Measurements from ENCODE around the gene GMEB2. TPM values are rescaled to one million over a fixed set of nuclear protein-coding genes. Genes with fewer than 3 reads are reported as not detected.
"Not testable (repeated sequence)": the region's sequence is repeated elsewhere in the genome, so short reads cannot be mapped to it uniquely, and the experiment has no call there.

Gene GMEB2
- total RNA-seq, 1 donor from 2014 or later: 10.0 TPM

DNA sequence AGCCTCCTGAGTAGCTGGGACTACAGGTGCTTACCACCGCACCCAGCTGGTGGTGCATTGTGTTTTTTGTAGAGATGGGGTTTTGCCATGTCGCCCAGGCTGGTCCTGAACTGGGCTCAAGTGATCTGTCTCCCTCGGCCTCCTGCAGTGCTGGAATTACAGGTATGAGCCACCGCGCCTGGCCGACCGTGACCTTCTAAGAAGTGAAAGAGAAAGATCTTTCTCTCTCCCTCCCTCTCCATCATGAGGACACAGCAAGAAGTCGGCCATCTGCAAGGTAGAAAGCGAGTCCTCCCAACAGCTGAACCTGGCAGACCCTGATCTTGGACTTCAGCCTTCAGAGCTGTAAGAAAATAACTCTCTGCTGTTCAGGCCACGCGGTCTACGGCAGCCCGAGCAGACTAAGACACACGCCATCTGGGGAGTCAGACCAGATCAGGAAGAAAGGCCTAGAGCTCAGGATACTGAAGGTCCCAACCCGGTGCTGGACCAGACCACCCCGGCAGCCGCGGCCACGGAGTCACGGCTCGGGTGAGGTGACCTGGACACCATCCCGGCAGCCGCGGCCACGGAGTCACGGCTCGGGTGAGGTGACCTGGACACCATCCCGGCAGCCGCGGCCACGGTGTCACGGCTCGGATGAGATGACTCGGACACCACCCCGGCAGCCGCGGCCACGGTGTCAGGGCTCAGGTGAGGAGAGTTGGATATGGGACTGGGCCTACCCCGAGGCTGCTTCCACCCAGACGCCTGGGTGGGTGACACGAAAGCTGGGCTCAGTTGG is 9.6 kb downstream of the GMEB2 start:
- no peak for DNase-seq (ENCODE audit: low read depth, low spot score)

DNA sequence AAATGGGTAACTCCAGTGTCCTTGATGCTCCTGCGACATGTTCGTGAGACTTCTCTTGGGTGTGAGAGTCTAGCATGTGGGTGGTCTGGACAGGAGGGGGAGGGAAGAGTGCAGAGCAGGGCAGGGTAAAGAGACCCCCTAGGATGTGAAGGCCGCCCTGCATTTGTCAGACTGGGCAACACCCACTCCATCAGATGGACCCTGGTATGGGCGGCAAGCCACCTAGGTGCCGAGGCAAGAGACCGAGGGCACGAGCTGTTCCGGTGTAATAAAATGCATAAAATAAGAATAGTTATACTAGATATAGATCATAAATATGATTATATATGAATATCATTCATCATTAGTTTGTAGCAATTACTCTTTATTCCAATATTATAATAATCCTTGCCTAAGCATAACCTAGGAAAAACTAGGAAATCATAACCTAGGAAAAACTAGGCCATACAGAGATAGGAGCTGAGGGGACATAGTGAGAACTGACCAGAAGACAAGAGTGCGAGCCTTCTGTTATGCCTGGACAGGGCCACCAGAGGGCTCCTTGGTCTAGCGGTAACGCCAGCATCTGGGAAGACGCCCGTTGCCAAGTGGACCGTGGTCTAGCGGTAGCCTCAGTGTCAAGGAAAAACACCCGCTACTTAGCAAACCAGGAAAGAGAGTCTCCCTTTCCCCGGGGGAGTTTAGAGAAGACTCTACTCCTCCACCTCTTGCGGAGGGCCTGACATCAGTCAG is 12.9 kb downstream of the GMEB2 start:
- not testable (repeated sequence) for DNase-seq (ENCODE audit: low read depth, low spot score)

DNA sequence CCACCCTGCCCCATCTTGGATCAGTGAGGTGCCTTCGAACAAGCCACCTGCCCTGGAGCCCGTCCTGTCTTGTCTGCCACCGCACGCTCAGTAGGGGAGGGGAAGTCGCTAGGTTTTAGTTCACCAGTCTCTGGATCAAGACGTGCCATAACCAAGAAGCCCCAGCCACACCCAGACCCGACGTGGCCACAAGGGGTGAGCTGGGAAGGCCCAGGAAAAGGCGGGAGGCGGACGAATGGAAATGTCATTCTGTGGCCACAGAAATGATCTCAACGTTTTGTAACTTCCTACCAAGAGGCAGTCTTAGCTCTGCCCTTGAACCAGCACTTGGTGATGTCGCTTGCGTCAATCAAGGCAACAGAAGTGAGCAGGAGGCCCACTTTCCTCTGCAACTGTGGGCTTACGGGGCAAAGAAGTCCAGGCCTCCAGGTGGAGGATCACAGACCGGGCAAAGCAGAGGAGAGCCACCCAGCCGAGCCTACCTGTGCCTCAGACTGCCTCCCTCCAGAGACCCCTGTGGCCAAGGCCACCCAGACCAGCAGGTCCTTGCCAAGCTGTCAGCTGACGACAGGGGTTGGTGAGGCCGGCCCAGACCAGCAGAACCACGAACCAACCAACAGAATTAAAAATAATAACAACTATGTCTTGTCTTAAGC is 14.5 kb downstream of the GMEB2 start:
- no peak for DNase-seq (ENCODE audit: low read depth, low spot score)

DNA sequence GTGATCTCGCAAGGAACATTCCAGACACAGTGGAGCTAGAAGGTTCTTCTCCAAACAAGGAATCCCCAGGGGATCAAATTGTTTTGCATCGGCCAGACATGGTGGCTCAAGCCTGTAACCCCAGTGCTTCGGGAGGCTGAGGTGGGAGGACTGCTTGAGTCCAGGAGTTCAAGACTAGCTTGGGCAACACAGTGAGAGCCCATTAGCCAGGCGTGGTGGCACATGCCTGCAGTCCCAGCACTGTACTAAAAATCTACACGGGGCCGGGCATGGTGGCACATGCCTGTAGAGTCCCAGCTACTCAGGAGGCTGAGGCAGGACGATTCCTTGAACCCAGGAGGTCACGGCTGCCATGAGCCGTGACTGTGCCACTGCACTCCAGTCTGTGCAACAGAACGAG is 15.3 kb downstream of the GMEB2 start:
- no peak for DNase-seq (ENCODE audit: low read depth, low spot score)

DNA sequence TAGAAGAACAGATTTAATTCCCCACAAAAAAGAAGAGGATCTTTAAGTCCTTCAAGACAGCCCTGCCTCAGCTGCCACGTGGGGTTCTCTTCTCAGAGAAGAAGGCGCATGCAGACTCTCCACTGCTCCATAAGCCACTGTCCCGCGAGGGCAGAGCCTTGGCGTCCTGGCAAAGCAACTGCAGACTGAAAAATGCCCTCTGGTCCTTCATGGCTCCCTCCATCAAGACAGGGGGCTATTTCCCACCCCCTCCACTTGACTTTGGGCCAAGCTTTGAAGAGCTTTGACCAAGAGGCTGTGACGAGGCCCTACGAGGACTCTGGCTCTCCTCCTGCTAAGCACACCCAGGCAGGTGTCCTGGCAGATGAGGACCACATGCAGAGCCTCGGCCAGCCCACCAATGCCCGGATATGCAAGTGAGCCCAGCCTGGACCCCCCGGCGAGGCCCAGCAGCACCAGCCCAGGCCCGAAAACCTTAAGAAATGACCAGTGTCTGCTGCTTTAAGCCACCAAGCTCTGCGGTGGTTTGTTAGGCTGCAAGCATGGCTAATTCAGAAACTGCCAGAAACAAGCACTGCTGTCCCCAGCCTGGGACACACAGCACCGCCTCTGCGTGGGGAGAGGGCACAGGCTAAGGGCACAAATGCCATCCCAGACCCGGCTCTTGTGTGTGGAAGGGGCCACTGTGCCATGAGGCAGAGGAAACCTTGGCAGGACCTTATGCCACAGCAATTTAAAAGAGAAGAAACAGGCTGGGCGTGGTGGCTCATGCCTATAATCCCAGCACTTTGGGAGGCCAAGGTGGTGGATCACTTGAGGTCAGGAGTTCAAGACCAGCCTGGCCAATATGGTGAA is 16.1 kb downstream of the GMEB2 start:
- DNase-seq (ENCODE audit: low read depth, low spot score): no peak

DNA sequence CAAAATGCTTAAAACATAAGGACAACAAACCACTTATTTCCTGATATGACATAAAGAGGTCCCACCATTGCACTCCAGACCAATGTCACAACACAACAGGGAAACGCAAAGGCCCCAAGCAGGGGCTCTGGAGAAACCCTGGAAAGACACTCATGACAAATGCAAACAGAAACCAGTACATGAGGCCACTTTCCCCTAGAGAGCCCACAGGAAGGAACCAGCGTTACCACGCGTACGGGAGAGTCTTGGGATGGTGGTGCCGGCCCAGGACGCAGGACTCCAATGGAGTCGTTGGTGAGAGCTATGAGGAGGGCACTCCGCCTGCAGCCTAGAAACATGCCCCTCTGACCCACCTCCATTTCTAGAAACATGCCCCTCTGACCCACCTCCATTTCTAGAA is 20.2 kb downstream of the GMEB2 start:
- no peak for DNase-seq (ENCODE audit: low read depth, low spot score)

DNA sequence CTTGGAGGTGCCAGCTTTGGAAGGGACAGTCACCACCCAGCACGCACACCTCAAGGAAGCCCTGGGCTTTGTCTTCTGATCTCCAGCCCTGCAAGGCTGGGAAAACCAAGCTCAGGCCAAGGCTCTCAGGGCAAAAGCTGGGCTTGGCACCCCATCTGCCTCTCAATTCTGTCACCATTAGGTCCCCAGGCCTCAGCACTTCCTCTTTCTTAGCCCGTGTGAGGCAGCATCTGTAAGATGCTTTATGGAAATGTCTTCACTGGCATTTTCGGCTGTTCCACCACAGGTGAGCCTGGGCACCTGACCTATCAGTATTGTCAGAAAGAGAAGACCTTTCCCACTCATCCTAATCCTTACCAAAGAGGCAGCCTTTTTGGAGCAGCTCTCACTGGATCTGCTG is 24.6 kb downstream of the GMEB2 start:
- no peak for DNase-seq (ENCODE audit: low read depth, low spot score)

DNA sequence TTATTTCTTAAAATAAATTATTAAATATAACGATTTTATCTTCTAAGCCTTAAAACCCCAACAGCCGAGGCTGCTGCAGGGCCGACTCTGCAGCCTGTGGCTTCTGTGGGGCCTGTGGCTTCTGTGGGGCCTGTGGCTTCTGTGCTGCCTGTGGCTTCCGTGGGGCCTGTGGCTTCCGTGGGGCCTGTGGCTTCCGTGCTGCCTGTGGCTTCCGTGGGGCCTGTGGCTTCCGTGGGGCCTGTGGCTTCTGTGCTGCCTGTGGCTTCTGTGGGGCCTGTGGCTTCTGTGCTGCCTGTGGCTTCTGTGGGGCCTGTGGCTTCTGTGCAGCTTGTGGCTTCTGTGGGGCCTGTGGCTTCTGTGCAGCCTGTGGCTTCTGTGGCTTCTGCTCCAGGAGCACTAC is 25.2 kb downstream of the GMEB2 start:
- DNase-seq (ENCODE audit: low read depth, low spot score): not testable (repeated sequence)

DNA sequence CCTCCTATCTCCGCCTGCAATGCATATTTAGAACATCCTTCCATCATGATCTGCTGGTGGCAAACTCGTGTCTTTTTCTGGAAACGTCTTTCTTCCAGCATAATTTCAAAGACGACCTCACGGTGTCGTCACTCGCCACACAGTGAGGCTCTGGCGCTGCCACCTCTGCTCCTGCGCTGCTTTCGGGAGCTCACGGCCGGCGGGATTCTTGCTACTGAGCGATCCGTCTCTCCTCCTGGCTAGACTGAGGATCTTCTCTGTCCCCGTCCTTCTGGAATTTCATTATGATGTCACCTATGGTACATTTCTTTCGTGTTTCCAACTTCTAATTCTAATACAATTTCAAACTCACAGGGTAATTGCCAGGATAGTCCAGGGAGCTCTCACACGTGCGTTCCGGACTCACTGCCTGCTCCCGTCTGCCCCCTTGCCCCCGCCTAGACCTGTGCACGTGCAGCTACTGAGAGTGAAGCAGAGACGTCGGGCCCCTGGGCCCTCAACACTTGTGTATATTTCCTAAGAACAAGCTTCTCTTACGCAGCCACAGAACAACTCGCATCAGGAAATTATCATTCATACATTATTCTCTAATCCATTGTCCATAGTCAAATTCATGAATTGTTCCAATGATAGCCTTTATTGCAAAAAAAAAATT is 27.4 kb downstream of the GMEB2 start:
- DNase-seq (ENCODE audit: low read depth, low spot score): no peak

DNA sequence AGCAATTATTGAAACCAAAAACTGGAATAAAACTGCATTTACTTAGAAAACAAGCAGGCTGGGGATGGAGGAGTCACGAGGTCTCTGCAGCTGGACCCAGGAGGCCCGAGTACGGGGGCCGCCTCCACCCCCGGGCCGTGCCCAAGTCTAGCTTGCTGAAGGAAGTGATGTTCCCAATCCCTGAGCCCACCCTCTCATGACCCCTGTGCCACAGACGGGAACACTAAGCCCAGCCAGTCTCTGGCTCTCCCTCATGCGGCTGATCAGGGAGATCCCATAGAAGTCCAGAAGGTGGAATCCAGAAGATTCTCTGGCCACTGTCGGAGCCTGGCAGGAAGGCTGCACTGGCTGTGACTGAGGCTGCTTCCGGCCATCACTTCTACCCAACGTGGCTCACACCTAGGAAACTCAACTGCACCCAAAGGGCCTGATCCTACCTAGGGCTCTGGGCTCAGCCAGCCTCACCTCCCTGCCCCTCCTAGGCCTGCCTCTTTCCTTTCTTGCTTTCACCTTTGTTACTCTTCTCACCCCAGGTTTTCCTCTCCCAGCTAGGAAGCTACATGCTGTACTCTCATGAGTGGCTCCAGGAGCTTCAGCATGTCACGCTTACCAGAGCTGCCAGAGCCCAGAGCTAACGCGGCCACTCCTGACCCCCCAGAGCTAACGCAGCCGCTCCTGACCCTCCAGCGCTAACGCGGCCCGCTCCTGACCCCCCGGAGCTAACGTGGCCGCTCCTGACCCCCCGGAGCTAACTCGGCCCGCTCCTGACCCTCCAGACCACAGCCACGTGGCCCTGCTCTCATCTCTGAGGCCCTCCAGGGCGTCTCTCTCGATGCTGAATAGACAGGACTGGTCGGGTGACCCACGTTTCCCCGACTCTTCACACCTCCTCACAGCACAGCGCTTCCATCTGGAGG is 28.2 kb downstream of the GMEB2 start:
- no peak for DNase-seq (ENCODE audit: low read depth, low spot score)

DNA sequence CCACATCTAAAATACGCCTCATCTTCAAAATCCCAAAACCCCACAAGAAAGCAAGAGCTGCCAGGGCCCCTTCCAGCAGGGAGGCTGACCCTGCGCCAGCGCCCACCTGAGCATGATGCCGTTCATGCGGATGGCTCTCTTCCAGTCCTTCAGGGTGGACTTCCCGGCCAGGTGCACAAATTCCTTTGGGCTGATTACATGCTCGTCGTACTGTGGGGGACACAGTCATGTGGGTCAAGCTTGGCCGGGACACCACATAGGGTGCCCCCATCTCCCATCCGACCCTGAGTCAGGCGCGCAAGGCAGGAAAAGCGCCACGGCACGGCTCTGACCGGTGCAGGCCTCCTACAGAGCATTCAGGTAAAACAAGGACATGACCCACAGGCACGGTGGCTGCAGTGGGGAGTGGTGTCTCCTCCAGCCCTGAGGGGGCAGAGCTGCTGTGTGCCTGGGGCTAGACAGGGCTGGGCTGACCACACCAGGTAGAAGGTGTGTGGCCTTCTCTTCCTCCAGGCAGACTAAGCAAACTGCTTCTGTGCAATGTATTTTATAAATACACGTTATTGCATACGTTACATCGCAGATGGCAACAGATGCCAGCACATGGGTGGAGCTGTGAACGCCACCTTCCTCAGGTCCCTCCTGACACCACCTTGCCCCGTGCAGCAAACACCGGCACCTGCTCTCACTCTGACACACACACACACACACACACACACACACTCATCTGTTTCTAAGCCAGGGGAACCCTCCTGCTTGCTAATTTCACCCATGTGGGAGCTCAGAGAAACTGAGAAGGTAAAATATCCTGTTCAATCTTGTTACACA is 29.0 kb downstream of the GMEB2 start:
- DNase-seq (ENCODE audit: low read depth, low spot score): no peak

DNA sequence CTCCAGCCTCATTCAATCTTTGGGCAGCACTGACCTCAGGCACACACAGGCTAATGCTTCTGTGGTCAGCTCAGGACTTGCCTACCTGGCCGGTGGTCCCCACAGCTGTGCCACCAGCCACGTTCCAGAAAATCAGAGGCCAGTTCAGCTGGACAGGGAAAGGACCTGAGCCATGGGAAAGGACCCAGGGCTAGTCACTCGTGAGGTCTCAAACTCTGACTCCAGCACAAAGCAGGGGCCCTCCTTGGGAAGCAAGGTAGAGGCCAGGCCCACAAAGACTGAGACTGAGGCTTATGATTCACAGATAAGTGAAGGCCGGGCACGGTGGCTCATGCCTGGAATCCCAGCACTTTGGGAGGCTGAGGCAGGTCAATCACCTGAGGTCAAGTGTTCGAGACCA is 30.5 kb downstream of the GMEB2 start:
- no peak for DNase-seq (ENCODE audit: low read depth, low spot score)

DNA sequence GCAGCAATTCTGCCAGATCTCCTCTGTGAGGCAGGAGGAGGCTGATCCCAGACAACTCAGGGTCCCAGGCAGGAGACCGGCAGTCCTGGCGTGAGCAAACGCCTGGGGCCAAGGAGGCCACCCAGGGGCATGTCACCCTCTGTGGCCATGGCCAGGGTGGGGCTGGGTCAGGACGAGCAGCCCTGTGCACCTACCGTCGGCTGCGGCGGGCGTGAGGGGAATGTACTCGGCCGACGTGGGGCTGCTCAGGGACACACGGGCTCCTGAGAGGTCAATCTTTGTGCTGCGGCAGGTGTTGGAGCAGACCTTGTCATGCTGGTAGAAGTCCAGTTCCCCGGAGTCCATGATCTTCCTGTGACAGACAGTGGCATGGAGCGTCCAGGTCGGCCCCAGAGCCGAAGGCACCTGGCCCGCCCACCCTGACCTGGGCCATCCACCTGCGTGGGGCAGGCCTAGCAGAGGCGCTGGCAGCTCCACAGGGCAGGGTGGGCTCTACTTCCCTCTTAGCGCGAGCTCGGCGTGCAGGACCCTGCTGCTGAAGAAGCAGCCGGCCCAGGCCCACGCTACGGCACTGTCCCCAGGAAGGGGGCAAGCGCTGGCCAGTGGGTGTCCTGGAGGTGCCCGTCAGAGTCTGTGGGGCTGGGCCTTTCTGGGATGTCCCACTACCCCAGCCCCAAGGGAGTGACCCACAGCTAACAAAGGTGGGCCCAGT is 31.3 kb downstream of the GMEB2 start:
- no peak for DNase-seq (ENCODE audit: low read depth, low spot score)

DNA sequence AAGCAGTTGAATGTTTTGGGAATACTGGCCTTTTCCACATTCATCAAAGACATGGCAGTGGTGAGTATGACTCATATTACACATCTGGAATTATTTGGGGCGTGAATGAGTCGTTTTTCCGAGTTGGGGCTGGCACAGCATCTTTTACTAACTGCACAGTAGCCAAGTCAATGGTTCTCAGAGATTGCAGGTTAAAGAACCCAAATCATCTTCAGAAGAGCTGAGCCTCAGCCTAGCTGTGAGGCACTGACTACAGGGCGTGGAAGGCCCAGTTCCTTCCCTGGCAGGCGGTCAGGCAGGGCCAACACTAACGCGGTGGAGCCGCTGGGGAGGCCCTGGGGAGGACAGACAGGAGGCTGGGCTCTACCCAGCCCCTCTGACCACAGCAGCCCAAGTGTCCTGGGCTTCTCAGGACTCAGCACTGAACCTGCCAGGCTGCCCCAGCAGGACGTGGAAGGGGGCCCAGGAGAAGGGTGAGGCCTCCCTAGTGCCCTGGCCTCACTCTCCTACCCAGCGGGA is 32.8 kb downstream of the GMEB2 start:
- DNase-seq (ENCODE audit: low read depth, low spot score): no peak

DNA sequence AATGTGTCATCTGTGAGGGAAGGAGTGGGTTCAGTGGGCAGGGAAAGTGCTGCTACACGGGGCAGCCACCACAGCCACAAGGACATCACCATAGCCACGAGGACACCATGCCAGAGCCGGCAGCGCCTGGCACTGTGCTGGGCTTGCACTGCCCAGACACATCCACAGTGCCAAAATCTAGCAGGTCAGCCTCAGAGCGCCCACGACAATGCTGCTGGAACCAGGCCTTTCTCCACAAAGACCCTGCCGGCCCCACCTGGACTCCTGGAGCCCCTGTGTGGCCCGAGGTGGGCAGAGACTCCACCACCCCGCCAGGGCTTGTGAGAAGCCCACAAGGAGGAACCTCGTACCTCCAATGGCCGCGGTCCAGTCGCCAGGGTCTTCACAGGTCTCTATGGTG is 34.2 kb downstream of the GMEB2 start:
- DNase-seq (ENCODE audit: low read depth, low spot score): no peak

DNA sequence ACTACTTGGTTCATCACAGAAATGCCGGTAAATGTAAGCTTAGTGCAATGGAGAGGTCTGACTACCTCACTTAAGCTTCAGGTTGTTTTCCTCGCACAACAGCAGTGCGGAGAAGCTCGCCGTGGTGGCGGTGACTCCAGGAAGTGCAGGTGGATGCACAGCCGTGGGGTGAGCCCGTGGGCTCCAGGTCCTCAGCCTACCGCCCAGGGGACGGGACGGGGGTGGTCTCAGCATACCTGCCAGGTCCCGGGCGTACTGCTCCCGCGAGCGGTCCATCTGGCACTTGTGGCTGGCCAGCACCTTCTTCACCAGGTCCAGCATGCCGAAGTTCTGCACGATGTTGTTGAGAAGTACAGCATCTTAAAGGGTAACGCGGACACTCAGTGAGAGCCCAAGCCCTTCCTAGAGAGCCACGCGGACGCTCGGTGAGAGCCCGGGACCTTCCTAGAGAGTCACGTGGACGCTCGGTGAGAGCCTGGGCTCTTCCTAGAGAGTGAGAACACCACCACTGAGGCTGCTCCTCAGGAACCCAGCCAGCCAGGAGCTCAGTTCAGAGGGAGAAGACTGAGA is 35.0 kb downstream of the GMEB2 start:
- no peak for DNase-seq (ENCODE audit: low read depth, low spot score)

DNA sequence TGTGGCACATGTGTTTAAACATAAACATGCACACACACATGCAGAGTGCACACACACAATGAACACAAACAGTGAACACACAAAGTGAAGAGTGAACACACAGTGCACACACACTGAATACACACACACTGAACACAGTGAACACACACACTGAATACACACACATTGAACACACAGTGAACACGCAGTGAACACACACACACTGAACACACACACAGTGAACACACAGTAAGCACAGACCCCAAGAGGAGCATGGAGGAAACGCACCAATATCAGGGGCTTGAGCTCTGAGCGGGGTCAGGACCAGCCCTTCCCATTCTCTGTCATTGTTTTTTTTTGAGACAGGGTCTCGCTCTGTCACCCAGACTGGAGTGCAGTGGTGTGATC is 35.8 kb downstream of the GMEB2 start:
- no peak for DNase-seq (ENCODE audit: low read depth, low spot score)
